ENCODE results near the gene NVL. TPM values are rescaled to one million over a fixed set of nuclear protein-coding genes. Genes with fewer than 3 reads are reported as not detected.

NVL gene
- total RNA-seq, 1 experiment from 2014 or later: 43.4 TPM

- H3K9me3 Mint-ChIP-seq (ENCODE audit: low read depth, unreplicated experiment): no peaks in the 10 kb centered on the region
- CTCF ChIA-PET: interaction anchor here (1.4 kb wide), 1 partner anchor 28 kb away, joined by 3 read pairs; no protein-coding TSS in a partner anchor
Measured at GRCh38 chr1:224266105-224266914, 63.7 kb downstream of the NVL start.

GRCh38 chr1:224264321-224264720 is 65.7 kb downstream of the NVL start:
- Mint-ChIP-seq H3K4me3 (ENCODE audit: low read depth, unreplicated experiment) (no peak overlapping the region), H3K36me3 (ENCODE audit: insufficient read depth, unreplicated experiment) (peaks cover 21% of the 10 kb centered on the region), H3K9me3 (ENCODE audit: low read depth, unreplicated experiment) (no peaks in the 10 kb centered on the region), H3K4me1 (ENCODE audit: low read depth, unreplicated experiment) (no peaks in the 10 kb centered on the region), H3K27me3 (ENCODE audit: unreplicated experiment) (no peaks in the 10 kb centered on the region), H3K27ac (ENCODE audit: unreplicated experiment) (no peak overlapping the region)
- TF ChIP-seq CTCF (IDR thresholded peaks at IDR 0.05; ENCODE audit: unreplicated experiment): no peak
- CTCF ChIA-PET: no interaction called here
- no TSS peak for BruUV-seq (replicated peaks)
- no peak for DNase-seq
- intact Hi-C loops (cut with micrococcal nuclease; ENCODE audit: unreplicated experiment): loop anchor here (10.0 kb wide), 1 partner anchor 100 kb away; no protein-coding TSS in a partner anchor

More at GRCh38 chr1:224266105-224266914, 63.7 kb downstream of the NVL start:
- intact Hi-C loops (cut with micrococcal nuclease; ENCODE audit: unreplicated experiment): loop anchor here (10.0 kb wide), 1 partner anchor 102 kb away; no protein-coding TSS in a partner anchor
- DNase-seq: no peak
- H3K4me3 Mint-ChIP-seq (ENCODE audit: low read depth, unreplicated experiment): no peak overlapping the region
- BruUV-seq (replicated peaks): no TSS peak
- H3K36me3 Mint-ChIP-seq (ENCODE audit: insufficient read depth, unreplicated experiment): peaks cover 32% of the 10 kb centered on the region
- no peak overlapping the region for H3K27ac Mint-ChIP-seq (ENCODE audit: unreplicated experiment)
- no peak for TF ChIP-seq CTCF (IDR thresholded peaks at IDR 0.05; ENCODE audit: unreplicated experiment)
- H3K4me1 Mint-ChIP-seq (ENCODE audit: low read depth, unreplicated experiment): no peaks in the 10 kb centered on the region
- H3K27me3 Mint-ChIP-seq (ENCODE audit: unreplicated experiment): no peaks in the 10 kb centered on the region

- no peak overlapping the region for H3K27ac Mint-ChIP-seq (ENCODE audit: unreplicated experiment)
- DNase-seq: no peak
Measured at GRCh38 chr1:224262373-224263054, 67.5 kb downstream of the NVL start.

More at GRCh38 chr1:224262373-224263054, 67.5 kb downstream of the NVL start:
- CTCF ChIA-PET: no interaction called here
- H3K4me1 Mint-ChIP-seq (ENCODE audit: low read depth, unreplicated experiment): no peaks in the 10 kb centered on the region
- H3K9me3 Mint-ChIP-seq (ENCODE audit: low read depth, unreplicated experiment): no peaks in the 10 kb centered on the region
- TF ChIP-seq CTCF (IDR thresholded peaks at IDR 0.05; ENCODE audit: unreplicated experiment): no peak
- H3K4me3 Mint-ChIP-seq (ENCODE audit: low read depth, unreplicated experiment): no peak overlapping the region
- intact Hi-C loops (cut with micrococcal nuclease; ENCODE audit: unreplicated experiment): loop anchor here (10.0 kb wide), 1 partner anchor 98 kb away; no protein-coding TSS in a partner anchor
- BruUV-seq (replicated peaks): no TSS peak
- H3K36me3 Mint-ChIP-seq (ENCODE audit: insufficient read depth, unreplicated experiment): peaks cover 13% of the 10 kb centered on the region
- no peaks in the 10 kb centered on the region for H3K27me3 Mint-ChIP-seq (ENCODE audit: unreplicated experiment)
